K562 treated with DMSO at 1 percent for 4 hours (cell line): ENCODE data around the gene IKBKE. TPM values are rescaled to one million over a fixed set of nuclear protein-coding genes. Genes with fewer than 3 reads are reported as not detected.

Experiments
- total RNA-seq: library from RNA; unstranded; fragments of 300-600 nt; gene quantifications from 2 replicates; pipeline ENCODE4 v1.2.3, GENCODE V29; 2022; ENCODE audit not compliant: insufficient read depth

IKBKE gene
- total RNA-seq: 3.2 and 3.7 TPM in 2 replicates

GRCh38 chr1:206469933-206470691 is at the start of gene IKBKE:
Gene IKBKE (plus strand): TSS chr1:206470476. CDS start chr1:206473228, 2,752 bp downstream.

DNA sequence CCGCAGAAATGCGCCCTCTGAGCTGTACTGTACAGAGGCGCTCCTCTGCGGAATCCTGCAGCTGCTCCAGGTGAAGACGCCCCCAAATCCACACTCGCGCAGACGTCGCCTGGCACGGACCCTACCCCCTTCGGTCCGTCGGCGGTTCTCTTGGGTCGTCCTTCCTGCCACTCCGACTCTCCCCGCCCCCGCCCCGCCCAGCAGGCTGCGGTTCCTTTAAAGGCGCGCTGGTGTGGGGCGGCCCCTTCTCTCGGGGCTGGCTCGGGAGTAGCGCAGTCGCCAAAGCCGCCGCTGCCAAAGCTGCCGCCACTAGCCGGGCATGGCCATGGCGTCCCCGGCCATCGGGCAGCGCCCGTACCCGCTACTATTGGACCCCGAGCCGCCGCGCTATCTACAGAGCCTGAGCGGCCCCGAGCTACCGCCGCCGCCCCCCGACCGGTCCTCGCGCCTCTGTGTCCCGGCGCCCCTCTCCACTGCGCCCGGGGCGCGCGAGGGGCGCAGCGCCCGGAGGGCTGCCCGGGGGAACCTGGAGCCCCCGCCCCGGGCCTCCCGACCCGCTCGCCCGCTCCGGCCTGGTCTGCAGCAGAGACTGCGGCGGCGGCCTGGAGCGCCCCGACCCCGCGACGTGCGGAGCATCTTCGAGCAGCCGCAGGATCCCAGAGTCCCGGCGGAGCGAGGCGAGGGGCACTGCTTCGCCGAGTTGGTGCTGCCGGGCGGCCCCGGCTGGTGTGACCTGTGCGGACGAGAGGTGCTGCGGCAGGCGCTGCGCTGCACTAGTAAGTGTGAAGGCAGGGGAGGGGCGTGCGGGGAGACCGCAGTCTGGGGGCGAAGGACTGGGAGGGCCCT is 37.2 kb downstream of the IKBKE start, which contains the start of gene RASSF5:
RASSF5 (plus strand) TSS at position 248 of the 846 bp plus-strand sequence; CDS start at position 320, 72 bp downstream.

Other genes starting within 250 kb of the IKBKE start
- gene RASSF5, start 37.1 kb downstream of the IKBKE start, total RNA-seq: 59.0 and 66.4 TPM in 2 replicates
- gene EIF2D, start 142.0 kb downstream of the IKBKE start, total RNA-seq: 96.2 and 97.3 TPM in 2 replicates
- 18.6 and 21.7 TPM in 2 replicates for gene DYRK3, start 165.1 kb downstream of the IKBKE start, total RNA-seq
- 93.1 and 108 TPM in 2 replicates for gene MAPKAPK2, start 214.4 kb downstream of the IKBKE start, total RNA-seq